ENCODE measurements around the gene GALNT2.

Gene GALNT2

GRCh38 chr1:230246551-230246950 lies 179.5 kb downstream of the GALNT2 start:
- no peak for DNase-seq (ENCODE audit: low read depth)
- no peak for TF ChIP-seq CTCF (IDR thresholded peaks at IDR 0.05; ENCODE audit: control insufficient read depth, insufficient read depth, low read depth, low read length, missing control alignments)
- no peak overlapping the region for H3K4me3 ChIP-seq (ENCODE audit: control insufficient read depth, low read depth, low read length)

- no peak for DNase-seq (ENCODE audit: low read depth)
- TF ChIP-seq CTCF (IDR thresholded peaks at IDR 0.05; ENCODE audit: control insufficient read depth, insufficient read depth, low read depth, low read length, missing control alignments), result no peak
- H3K4me3 ChIP-seq (ENCODE audit: control insufficient read depth, low read depth, low read length), result no peak overlapping the region
Observed at GRCh38 chr1:230248016-230248888, 181.2 kb downstream of the GALNT2 start.

- no peak for TF ChIP-seq CTCF (IDR thresholded peaks at IDR 0.05; ENCODE audit: control insufficient read depth, insufficient read depth, low read depth, low read length, missing control alignments)
- no peak for DNase-seq (ENCODE audit: low read depth)
- H3K4me3 ChIP-seq (ENCODE audit: control insufficient read depth, low read depth, low read length), result no peak overlapping the region
Observed at GRCh38 chr1:230248889-230249270, 181.8 kb downstream of the GALNT2 start.

GRCh38 chr1:230249695-230250480 lies 182.8 kb downstream of the GALNT2 start:
- no peak overlapping the region for H3K4me3 ChIP-seq (ENCODE audit: control insufficient read depth, low read depth, low read length)
- no peak for DNase-seq (ENCODE audit: low read depth)
- no peak for TF ChIP-seq CTCF (IDR thresholded peaks at IDR 0.05; ENCODE audit: control insufficient read depth, insufficient read depth, low read depth, low read length, missing control alignments)

GRCh38 chr1:230250666-230251065 lies 183.6 kb downstream of the GALNT2 start:
- no peak for TF ChIP-seq CTCF (IDR thresholded peaks at IDR 0.05; ENCODE audit: control insufficient read depth, insufficient read depth, low read depth, low read length, missing control alignments)
- H3K4me3 ChIP-seq (ENCODE audit: control insufficient read depth, low read depth, low read length), result no peak overlapping the region
- DNase-seq (ENCODE audit: low read depth), result no peak

- DNase-seq (ENCODE audit: low read depth), result no peak
- no peak for TF ChIP-seq CTCF (IDR thresholded peaks at IDR 0.05; ENCODE audit: control insufficient read depth, insufficient read depth, low read depth, low read length, missing control alignments)
- no peak overlapping the region for H3K4me3 ChIP-seq (ENCODE audit: control insufficient read depth, low read depth, low read length)
Observed at GRCh38 chr1:230251644-230252191, 184.7 kb downstream of the GALNT2 start.
